Naive B cell (primary cell): ENCODE results near the gene IFT43. TPM values are rescaled to one million over a fixed set of nuclear protein-coding genes. Genes with fewer than 3 reads are reported as not detected.

Source experiments
- ATAC-seq, 2 donors: fragments of 150-1000 bp; cut with Tn5 transposase; 2 replicates each; pipeline ENCODE4 v1.10.0; 2021; ENCODE audit warnings: low read depth in 2 of 2, mild to moderate bottlenecking in 2 of 2, moderate library complexity in 2 of 2
- DNase-seq: peaks from one replicate; pipeline ENCODE4 v3.0.0; 2022
- H3K27ac Mint-ChIP-seq, 6 donors: one replicate each; pipeline ENCODE4 v1.8.0; 2020 to 2022; ENCODE audit warnings: mild to moderate bottlenecking in 6 of 6, mixed read lengths in 6 of 6, moderate library complexity in 5 of 6, inconsistent platforms in 2 of 6
- H3K27me3 Mint-ChIP-seq, 3 donors: one replicate each; pipeline ENCODE4 v1.8.0; 2021 to 2022; ENCODE audit warnings: mixed read lengths in 3 of 3, mild to moderate bottlenecking in 1 of 3
- H3K36me3 Mint-ChIP-seq, 2 donors: one replicate each; pipeline ENCODE4 v1.8.0; 2020 to 2022; ENCODE audit warnings: mixed read lengths in 2 of 2, inconsistent platforms in 1 of 2, mild to moderate bottlenecking in 1 of 2
- H3K4me1 Mint-ChIP-seq, 3 donors: one replicate each; pipeline ENCODE4 v1.8.0; 2020 to 2022; ENCODE audit warnings: mixed read lengths in 3 of 3, inconsistent platforms in 1 of 3, mild to moderate bottlenecking in 1 of 3, moderate library complexity in 1 of 3
- H3K4me3 Mint-ChIP-seq, 8 donors: one replicate each; pipeline ENCODE4 v1.8.0; 2020 to 2022; ENCODE audit warnings: mild to moderate bottlenecking in 8 of 8, mixed read lengths in 8 of 8, moderate library complexity in 8 of 8, inconsistent platforms in 2 of 8
- H3K9me3 Mint-ChIP-seq, 7 donors: one replicate each; pipeline ENCODE4 v1.8.0; 2020 to 2022; ENCODE audit warnings: mixed read lengths in 7 of 7, mild to moderate bottlenecking in 5 of 7, inconsistent platforms in 2 of 7, moderate library complexity in 1 of 7
- polyA plus RNA-seq, 6 donors: library from polyadenylated mRNA; unstranded; fragments of 300-500 nt; fragmentation: Illumina TruSeq; gene quantifications; one replicate each; pipeline ENCODE4 v1.2.3, GENCODE V29; 2021; ENCODE audit warnings: low read depth in 6 of 6

Gene IFT43
- polyA plus RNA-seq, 6 donors from 2014 or later = 13.5 to 25.9 (median 19.7) TPM

- ATAC-seq = no peak
- no peaks in the 10 kb centered on the region for H3K27me3 Mint-ChIP-seq
- no peak overlapping the region for H3K4me3 Mint-ChIP-seq
- H3K9me3 Mint-ChIP-seq = no peaks in the 10 kb centered on the region
- H3K36me3 Mint-ChIP-seq = peaks cover 12 to 17% of the 10 kb centered on the region in 2 donors
- no peak for DNase-seq
- H3K4me1 Mint-ChIP-seq = peaks cover 9 to 23% (median 20%) of the 10 kb centered on the region in 3 donors
- H3K27ac Mint-ChIP-seq = no peak overlapping the region
Observed at GRCh38 chr14:75970989-75971388, 14.6 kb upstream of the IFT43 start.

DNA sequence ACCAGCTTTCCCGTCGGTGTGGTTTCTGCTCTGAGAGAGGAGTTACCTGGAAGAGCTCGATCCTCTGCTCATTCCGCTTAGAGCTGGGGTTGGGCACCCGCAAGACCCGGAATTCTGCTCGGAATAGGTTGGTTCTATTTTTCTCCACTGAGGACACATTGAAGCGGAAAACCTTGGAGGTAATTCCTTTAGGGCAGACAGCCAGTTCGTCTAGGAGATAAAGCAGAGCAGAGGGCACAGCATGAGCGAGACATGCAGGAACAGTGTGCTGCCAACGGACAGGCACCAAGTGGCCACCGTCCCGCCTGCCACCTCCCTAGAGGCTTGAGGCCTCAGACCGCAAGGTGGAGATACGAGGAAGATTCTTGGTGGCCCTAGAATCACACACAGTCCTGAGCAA, 14.1 kb upstream of the IFT43 start:
- Mint-ChIP-seq H3K36me3 (peaks cover 8 to 14% of the 10 kb centered on the region in 2 donors), H3K27me3 (no peaks in the 10 kb centered on the region), H3K9me3 (no peaks in the 10 kb centered on the region), H3K27ac (no peak overlapping the region), H3K4me3 (no peak overlapping the region), H3K4me1 (peaks cover 10 to 21% (median 20%) of the 10 kb centered on the region in 3 donors)
- DNase-seq = no peak
- ATAC-seq = no peak

- Mint-ChIP-seq H3K27ac (peak overlapping the region in 1 of 6 donors; percentile 45), H3K4me3 (no peak overlapping the region), H3K4me1 (peaks cover 12 to 34% (median 29%) of the 10 kb centered on the region in 3 donors), H3K27me3 (no peaks in the 10 kb centered on the region), H3K9me3 (no peaks in the 10 kb centered on the region), H3K36me3 (peaks cover 5 to 8% of the 10 kb centered on the region in 2 donors)
- ATAC-seq = no peak
- no peak for DNase-seq
Observed at GRCh38 chr14:75972801-75973421, 12.7 kb upstream of the IFT43 start.

- Mint-ChIP-seq H3K9me3 (no peaks in the 10 kb centered on the region), H3K4me1 (peaks cover 47 to 69% (median 69%) of the 10 kb centered on the region in 3 donors), H3K4me3 (peak overlapping the region in 4 of 8 donors; percentile 1 to 85 (median 24)), H3K27ac (peak overlapping the region in 3 of 6 donors; percentile 61 to 75 (median 63)), H3K36me3 (no peaks in the 10 kb centered on the region), H3K27me3 (no peaks in the 10 kb centered on the region)
- DNase-seq (no peak), ATAC-seq (no peak)
Observed at GRCh38 chr14:75976826-75977581, 8.6 kb upstream of the IFT43 start.

- Mint-ChIP-seq H3K4me3 (peak overlapping the region in 2 of 8 donors; percentile 68 to 85), H3K27me3 (no peaks in the 10 kb centered on the region), H3K4me1 (peaks cover 47 to 66% (median 64%) of the 10 kb centered on the region in 3 donors), H3K27ac (no peak overlapping the region), H3K9me3 (no peaks in the 10 kb centered on the region), H3K36me3 (no peaks in the 10 kb centered on the region)
- no peak for DNase-seq
- no peak for ATAC-seq
Observed at GRCh38 chr14:75977582-75977943, 8.0 kb upstream of the IFT43 start.

GRCh38 chr14:75978249-75978731, 7.3 kb upstream of the IFT43 start:
- no peaks in the 10 kb centered on the region for H3K27me3 Mint-ChIP-seq
- H3K4me3 Mint-ChIP-seq = peak overlapping the region; percentile 42 to 90 (median 75)
- no peaks in the 10 kb centered on the region for H3K9me3 Mint-ChIP-seq
- peaks cover 47 to 72% (median 60%) of the 10 kb centered on the region in 3 donors for H3K4me1 Mint-ChIP-seq
- ATAC-seq (peak; percentile 20 to 29), DNase-seq (peak; percentile 29)
- peak overlapping the region in 4 of 6 donors; percentile 70 to 93 (median 92) for H3K27ac Mint-ChIP-seq
- no peaks in the 10 kb centered on the region for H3K36me3 Mint-ChIP-seq

GRCh38 chr14:75979071-75979571, 6.4 kb upstream of the IFT43 start:
- Mint-ChIP-seq H3K4me1 (peaks cover 47 to 71% (median 58%) of the 10 kb centered on the region in 3 donors), H3K4me3 (peak overlapping the region; percentile 60 to 86 (median 73))

DNA sequence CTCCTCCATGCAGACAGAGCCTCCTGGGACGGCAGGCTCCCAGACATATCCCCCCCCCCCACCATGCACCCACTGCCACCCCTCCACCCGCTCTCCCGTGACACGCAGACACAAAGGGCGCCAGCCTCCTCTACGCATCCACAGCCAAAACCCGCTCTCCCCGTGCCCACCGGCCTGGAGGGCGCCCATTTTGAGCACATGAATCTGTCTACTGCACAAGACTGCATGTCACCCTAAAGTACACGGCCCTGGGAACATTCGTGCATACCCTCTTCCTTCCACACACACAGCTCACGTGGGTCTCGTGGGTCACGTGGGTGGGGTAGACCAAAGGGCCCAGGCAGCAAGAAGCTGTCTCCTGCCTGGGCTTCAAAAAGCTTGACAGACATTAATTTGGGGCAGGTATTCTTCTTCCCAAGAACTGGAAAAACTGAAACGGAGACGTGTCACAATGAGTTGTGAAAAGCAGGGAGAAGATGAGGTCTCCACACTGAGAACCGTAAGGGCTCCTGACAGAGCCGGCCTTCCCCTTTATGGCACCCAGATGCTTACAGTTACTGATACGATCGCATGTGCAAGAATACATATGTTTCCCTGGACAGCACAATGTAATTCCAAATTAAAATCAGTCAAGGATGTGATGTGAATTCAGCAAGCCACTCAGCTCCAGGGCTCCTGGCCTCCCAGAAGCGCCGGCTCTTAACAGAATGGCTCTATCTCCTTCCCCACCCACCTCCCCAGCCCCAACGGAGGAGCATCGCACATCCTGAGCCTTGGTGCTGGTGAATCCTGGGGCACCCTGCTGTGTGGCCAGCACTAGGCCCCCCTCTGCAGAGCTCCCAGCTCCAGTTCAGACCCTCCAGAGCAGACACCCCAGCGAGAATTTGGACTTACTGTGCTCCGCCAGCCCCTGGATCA, 5.7 kb upstream of the IFT43 start:
- Mint-ChIP-seq H3K27ac (peak overlapping the region in 4 of 6 donors; percentile 46 to 89 (median 68)), H3K9me3 (no peaks in the 10 kb centered on the region), H3K27me3 (no peaks in the 10 kb centered on the region), H3K4me3 (peak overlapping the region; percentile 70 to 89 (median 82)), H3K36me3 (no peaks in the 10 kb centered on the region), H3K4me1 (peaks cover 47 to 66% (median 58%) of the 10 kb centered on the region in 3 donors)
- DNase-seq (no peak), ATAC-seq (no peak)

More at GRCh38 chr14:75979071-75979571, 6.4 kb upstream of the IFT43 start:
- H3K27me3 Mint-ChIP-seq = no peaks in the 10 kb centered on the region
- DNase-seq = no peak
- H3K9me3 Mint-ChIP-seq = no peaks in the 10 kb centered on the region
- no peaks in the 10 kb centered on the region for H3K36me3 Mint-ChIP-seq
- no peak for ATAC-seq
- peak overlapping the region in 5 of 6 donors; percentile 69 to 97 (median 92) for H3K27ac Mint-ChIP-seq

DNA sequence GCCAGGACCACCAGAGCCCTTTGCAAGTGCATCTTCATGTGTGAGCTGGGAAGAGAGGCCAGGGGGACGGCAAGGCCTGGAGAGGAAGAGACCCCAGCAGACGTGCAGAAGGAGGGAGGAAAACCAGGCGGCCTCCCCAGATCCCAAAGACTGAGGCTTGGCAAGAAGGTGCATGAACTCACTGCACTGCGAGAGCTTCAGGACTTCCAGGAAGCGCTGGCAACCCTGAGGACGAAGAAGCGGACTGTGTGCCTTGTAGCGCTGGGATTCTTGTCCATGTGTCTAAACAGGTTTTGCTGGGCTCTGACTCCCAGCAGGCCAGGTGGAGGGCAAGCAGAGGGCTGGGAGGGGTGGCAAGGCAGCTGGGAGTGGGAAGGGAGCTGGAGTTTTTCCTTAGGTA, 4.7 kb upstream of the IFT43 start:
- Mint-ChIP-seq H3K36me3 (no peaks in the 10 kb centered on the region), H3K27me3 (no peaks in the 10 kb centered on the region), H3K27ac (peak overlapping the region in 4 of 6 donors; percentile 46 to 86 (median 82)), H3K4me3 (peak overlapping the region; percentile 74 to 95 (median 88)), H3K4me1 (peaks cover 51 to 72% (median 58%) of the 10 kb centered on the region in 3 donors), H3K9me3 (no peaks in the 10 kb centered on the region)
- DNase-seq = no peak
- no peak for ATAC-seq

GRCh38 chr14:75981426-75982265, 3.9 kb upstream of the IFT43 start, which contains the start of gene TGFB3:
TSS of gene TGFB3 (minus strand) at chr14:75981995. CDS start at chr14:75980893, 1,102 bp downstream.
- ATAC-seq = peak; percentile 44 to 47
- Mint-ChIP-seq H3K27ac (peak within 1 kb of the TSS; percentile 9 to 93 (median 83)), H3K27me3 (no peaks in the 10 kb centered on the region), H3K36me3 (no peaks in the 10 kb centered on the region), H3K9me3 (no peaks in the 10 kb centered on the region), H3K4me3 (peak within 1 kb of the TSS; percentile 74 to 95 (median 90)), H3K4me1 (peaks cover 55 to 75% (median 62%) of the 10 kb centered on the region in 3 donors)
- peak; percentile 52 for DNase-seq

- Mint-ChIP-seq H3K9me3 (no peaks in the 10 kb centered on the region), H3K27ac (peak overlapping the region in 4 of 6 donors; percentile 9 to 93 (median 84)), H3K4me3 (peak overlapping the region; percentile 74 to 95 (median 90)), H3K27me3 (no peaks in the 10 kb centered on the region), H3K36me3 (no peaks in the 10 kb centered on the region), H3K4me1 (peaks cover 55 to 67% (median 56%) of the 10 kb centered on the region in 3 donors)
- DNase-seq = peak; percentile 80
- peak; percentile 52 to 62 for ATAC-seq
Observed at GRCh38 chr14:75982266-75983018, 3.1 kb upstream of the IFT43 start.
